ENCODE data around the gene NOS1AP. TPM values are rescaled to one million over a fixed set of nuclear protein-coding genes. Genes with fewer than 3 reads are reported as not detected.

The NOS1AP gene
- total RNA-seq, 2 experiments from 2014 or later, result not detected

DNA sequence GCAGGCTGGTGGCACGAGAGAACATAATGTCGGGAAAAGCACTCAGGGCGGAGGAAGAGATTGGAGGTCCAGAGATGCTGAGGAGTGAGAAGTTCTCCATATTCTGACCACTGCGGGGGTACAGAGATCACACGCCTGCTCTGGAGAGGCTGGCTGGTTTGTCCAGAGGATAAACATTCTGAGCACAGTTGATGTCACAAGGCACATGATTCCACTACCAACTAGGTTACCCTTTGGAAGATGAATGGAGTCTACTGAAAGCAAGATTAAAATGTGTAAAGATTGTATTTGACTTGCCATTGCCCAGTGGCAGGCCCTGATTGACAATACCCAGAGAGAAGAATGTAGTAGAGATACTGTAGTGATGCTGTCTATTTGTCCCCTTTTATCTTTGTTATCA, 307.2 kb downstream of the NOS1AP start, which contains the start of gene SPATA46:
Gene SPATA46 (minus strand): TSS at position 164 of the 400 bp plus-strand sequence. CDS start 64 bp downstream, at position 100.
- Histone ChIP-seq H3K9me2 (ENCODE audit: insufficient read depth, low read length) (no peaks in the 10 kb centered on the region), H3K9me3 (ENCODE audit: low read length) (no peaks in the 10 kb centered on the region), H3K4me1 (ENCODE audit: insufficient read depth, low read length, poor library complexity, severe bottlenecking) (no peaks in the 10 kb centered on the region), H3K4me2 (ENCODE audit: low read length) (no peak within 1 kb of the TSS), H3K27ac (ENCODE audit: low read depth, low read length, poor library complexity, severe bottlenecking) (no peak within 1 kb of the TSS), H4K20me1 (ENCODE audit: insufficient read depth, low read length) (no peaks in the 10 kb centered on the region), H3K79me2 (ENCODE audit: insufficient read depth, low read depth, low read length) (no peaks in the 10 kb centered on the region), H3K36me3 (ENCODE audit: insufficient read depth, low read length) (no peaks in the 10 kb centered on the region), H3K4me3 (ENCODE audit: low read depth, low read length, poor library complexity, severe bottlenecking) (no peak within 1 kb of the TSS), H2AFZ (ENCODE audit: low read length) (no peak within 1 kb of the TSS)
- TF ChIP-seq EZH2phosphoT487 (IDR thresholded peaks at IDR 0.05; ENCODE audit: borderline replicate concordance, low read depth, low read length), result no peak
- TF ChIP-seq, protein P1, sequence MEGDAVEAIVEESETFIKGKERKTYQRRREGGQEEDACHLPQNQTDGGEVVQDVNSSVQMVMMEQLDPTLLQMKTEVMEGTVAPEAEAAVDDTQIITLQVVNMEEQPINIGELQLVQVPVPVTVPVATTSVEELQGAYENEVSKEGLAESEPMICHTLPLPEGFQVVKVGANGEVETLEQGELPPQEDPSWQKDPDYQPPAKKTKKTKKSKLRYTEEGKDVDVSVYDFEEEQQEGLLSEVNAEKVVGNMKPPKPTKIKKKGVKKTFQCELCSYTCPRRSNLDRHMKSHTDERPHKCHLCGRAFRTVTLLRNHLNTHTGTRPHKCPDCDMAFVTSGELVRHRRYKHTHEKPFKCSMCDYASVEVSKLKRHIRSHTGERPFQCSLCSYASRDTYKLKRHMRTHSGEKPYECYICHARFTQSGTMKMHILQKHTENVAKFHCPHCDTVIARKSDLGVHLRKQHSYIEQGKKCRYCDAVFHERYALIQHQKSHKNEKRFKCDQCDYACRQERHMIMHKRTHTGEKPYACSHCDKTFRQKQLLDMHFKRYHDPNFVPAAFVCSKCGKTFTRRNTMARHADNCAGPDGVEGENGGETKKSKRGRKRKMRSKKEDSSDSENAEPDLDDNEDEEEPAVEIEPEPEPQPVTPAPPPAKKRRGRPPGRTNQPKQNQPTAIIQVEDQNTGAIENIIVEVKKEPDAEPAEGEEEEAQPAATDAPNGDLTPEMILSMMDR (conservative IDR thresholded peaks at IDR 0.05; ENCODE audit: low read length), result no peak
- ChIA-PET CTCF (ENCODE audit: unreplicated experiment) (no interaction called here), POLR2A (interaction anchor here (0.6 kb wide), 1 partner anchor 23 kb away, joined by 3 read pairs; no protein-coding TSS in a partner anchor)
- intact Hi-C loops (cut with micrococcal nuclease; ENCODE audit: unreplicated experiment), result no loop called here
- DNase-seq (ENCODE audit: low spot score), result no peak
- no TSS peak for BruUV-seq (replicated peaks)

DNA sequence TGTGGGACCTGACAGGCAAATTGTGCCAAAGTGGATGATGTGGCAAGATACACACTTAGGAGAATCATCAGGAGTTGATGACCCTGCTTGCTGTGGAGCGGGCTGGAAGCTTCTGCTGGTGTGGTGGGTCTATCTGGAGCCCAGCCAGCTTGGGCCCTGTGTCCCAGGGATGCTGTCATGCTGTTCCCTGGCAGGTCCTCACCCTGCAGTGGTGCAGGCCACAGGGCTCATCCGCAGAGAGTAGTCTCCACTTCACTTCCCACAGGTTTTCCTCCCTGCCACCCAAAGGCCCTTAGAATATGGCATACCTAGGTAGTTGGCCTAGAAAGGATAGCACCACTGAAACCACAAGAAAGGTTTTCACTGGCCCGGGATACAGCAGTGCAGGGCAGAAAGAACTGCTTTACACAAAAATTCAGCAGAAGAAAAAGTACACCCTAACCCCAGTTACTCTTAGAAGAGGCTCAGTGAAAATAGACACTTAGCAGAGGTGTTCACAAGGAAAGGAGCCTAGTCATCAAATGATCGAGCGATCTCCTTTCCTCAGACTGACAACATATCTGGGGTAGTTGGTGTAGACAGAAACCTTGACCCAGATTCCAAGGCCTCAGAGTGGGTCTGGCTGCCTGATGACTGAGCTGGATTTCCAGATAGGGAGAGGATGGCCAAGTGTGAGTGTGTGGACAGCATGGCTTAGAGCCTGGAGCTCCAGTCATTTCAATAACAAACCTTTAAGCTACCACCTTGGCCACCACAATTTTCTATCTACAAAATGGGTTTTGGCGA, 310.8 kb downstream of the NOS1AP start:
- Histone ChIP-seq H3K9me2 (ENCODE audit: insufficient read depth, low read length) (no peaks in the 10 kb centered on the region), H4K20me1 (ENCODE audit: insufficient read depth, low read length) (no peaks in the 10 kb centered on the region), H3K4me2 (ENCODE audit: low read length) (no peak overlapping the region), H3K36me3 (ENCODE audit: insufficient read depth, low read length) (no peaks in the 10 kb centered on the region), H3K4me3 (ENCODE audit: low read depth, low read length, poor library complexity, severe bottlenecking) (no peak overlapping the region), H3K27ac (ENCODE audit: low read depth, low read length, poor library complexity, severe bottlenecking) (no peak overlapping the region), H2AFZ (ENCODE audit: low read length) (no peak overlapping the region), H3K9me3 (ENCODE audit: low read length) (no peaks in the 10 kb centered on the region), H3K4me1 (ENCODE audit: insufficient read depth, low read length, poor library complexity, severe bottlenecking) (no peaks in the 10 kb centered on the region), H3K79me2 (ENCODE audit: insufficient read depth, low read depth, low read length) (no peaks in the 10 kb centered on the region)
- TF ChIP-seq, protein P1 (conservative IDR thresholded peaks at IDR 0.05; ENCODE audit: low read length), result no peak
- TF ChIP-seq EZH2phosphoT487 (IDR thresholded peaks at IDR 0.05; ENCODE audit: borderline replicate concordance, low read depth, low read length), result no peak
- intact Hi-C loops (cut with micrococcal nuclease; ENCODE audit: unreplicated experiment), result no loop called here
- no peak for DNase-seq (ENCODE audit: low spot score)
- no TSS peak for BruUV-seq (replicated peaks)
- ChIA-PET POLR2A (interaction anchor here (0.6 kb wide), 1 partner anchor 316 kb away, joined by 6 read pairs; no protein-coding TSS in a partner anchor), CTCF (ENCODE audit: unreplicated experiment) (no interaction called here)

DNA sequence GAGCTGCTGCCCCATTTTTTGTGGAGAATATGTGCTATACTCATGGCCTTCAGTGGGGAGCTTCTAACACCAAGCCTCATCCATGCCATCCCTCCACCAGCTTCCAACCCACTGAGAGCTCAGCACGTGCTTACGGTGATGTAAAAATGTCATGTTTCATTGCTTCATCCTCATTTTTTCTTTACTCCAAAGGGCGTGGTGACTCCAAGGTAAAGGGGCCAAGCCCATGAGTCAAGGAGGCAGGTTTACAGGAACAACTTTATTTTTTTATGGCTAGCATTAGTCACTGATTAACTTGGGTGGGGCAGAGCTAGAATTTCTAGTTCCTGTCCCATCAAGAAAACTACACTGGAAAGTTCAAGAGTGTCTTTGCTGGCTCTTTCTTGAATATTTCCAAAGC, 311.9 kb downstream of the NOS1AP start, which contains the start of gene C1orf226:
Gene C1orf226 (plus strand): TSS at position 346 of the 400 bp plus-strand sequence. CDS start 174 bp downstream, outside the sequence.
- no peaks in the 10 kb centered on the region for H3K36me3 ChIP-seq (ENCODE audit: insufficient read depth, low read length)
- DNase-seq (ENCODE audit: low spot score), result no peak
- H3K9me3 ChIP-seq (ENCODE audit: low read length), result no peaks in the 10 kb centered on the region
- no peak within 1 kb of the TSS for H3K4me3 ChIP-seq (ENCODE audit: low read depth, low read length, poor library complexity, severe bottlenecking)
- ChIA-PET POLR2A (no interaction called here), CTCF (ENCODE audit: unreplicated experiment) (no interaction called here)
- no peaks in the 10 kb centered on the region for H4K20me1 ChIP-seq (ENCODE audit: insufficient read depth, low read length)
- H3K4me1 ChIP-seq (ENCODE audit: insufficient read depth, low read length, poor library complexity, severe bottlenecking), result no peaks in the 10 kb centered on the region
- H3K4me2 ChIP-seq (ENCODE audit: low read length), result no peak within 1 kb of the TSS
- TF ChIP-seq, protein P1 (conservative IDR thresholded peaks at IDR 0.05; ENCODE audit: low read length), result no peak
- TF ChIP-seq EZH2phosphoT487 (IDR thresholded peaks at IDR 0.05; ENCODE audit: borderline replicate concordance, low read depth, low read length), result no peak
- BruUV-seq (replicated peaks), result no TSS peak
- intact Hi-C loops (cut with micrococcal nuclease; ENCODE audit: unreplicated experiment), result no loop called here
- H3K79me2 ChIP-seq (ENCODE audit: insufficient read depth, low read depth, low read length), result no peaks in the 10 kb centered on the region
- H3K9me2 ChIP-seq (ENCODE audit: insufficient read depth, low read length), result no peaks in the 10 kb centered on the region
- H2AFZ ChIP-seq (ENCODE audit: low read length), result no peak within 1 kb of the TSS
- no peak within 1 kb of the TSS for H3K27ac ChIP-seq (ENCODE audit: low read depth, low read length, poor library complexity, severe bottlenecking)

Measured in OCI-LY7 (cell line).